Endometrial microvascular endothelial cells (primary cell): ENCODE data around the gene CHD5. TPM values are rescaled to one million over a fixed set of nuclear protein-coding genes. Genes with fewer than 3 reads are reported as not detected.

Source experiments
- in situ Hi-C: cut with HindIII; loops from 2 replicates; pipeline ENCODE4 v1.10.0; 2017; ENCODE audit warnings: low sequenced_read_pairs, low pct_unique_long_range_greater_than_20kb; ENCODE audit errors: inconsistent ontology term
- total RNA-seq: library from RNA; depleted of rRNA; stranded (reverse); fragments of >200 nt; gene quantifications from one replicate; pipeline ENCODE4 v1.2.3, GENCODE V29; 2015; ENCODE audit errors: inconsistent ontology term

CHD5 gene
- total RNA-seq, 1 donor from 2014 or later: not detected

- in situ Hi-C loops: no loop called here
Observed at GRCh38 chr1:6126028-6126427, 54.1 kb downstream of the CHD5 start.

DNA sequence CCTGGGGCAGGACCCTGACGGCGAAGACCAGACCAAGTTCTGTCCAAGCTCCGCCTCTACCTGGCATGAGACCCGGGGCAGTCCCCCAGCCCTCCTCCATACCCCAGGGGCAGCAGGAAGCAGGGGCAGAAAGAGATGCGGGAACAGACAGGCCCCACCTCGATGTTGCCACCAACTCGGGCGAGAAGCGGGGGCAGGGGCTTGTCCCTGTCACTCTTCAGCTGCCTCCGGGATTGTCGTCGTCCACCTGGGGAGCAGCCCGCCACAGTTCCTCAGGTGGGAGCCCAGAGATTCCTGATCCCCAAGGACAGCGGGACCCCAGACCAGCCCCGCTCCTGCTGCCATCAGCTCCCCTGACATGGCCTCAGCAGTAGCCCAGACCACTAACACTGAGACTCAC, 54.8 kb downstream of the CHD5 start:
- in situ Hi-C loops: no loop called here

GRCh38 chr1:6124746-6125365, 55.3 kb downstream of the CHD5 start:
- in situ Hi-C loops: no loop called here

DNA sequence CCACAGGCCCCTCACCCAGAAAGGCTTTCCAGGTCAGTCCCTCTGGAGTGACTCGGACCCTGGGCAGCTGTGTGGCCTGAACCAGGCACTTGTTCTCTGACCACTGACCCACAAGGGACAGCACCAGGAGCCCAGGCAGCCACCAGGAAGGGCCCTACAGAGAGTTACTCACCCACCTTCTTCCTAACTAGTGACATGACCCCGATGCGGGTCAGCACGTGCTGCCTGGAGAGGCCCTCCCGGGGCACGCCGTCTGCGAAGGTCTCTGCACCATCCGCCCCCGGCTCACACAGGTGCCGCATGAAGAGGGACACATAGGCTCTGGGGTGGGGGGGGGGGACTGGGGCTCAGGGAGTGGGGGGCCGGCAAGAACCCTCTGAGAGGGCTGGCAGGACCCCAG, 55.8 kb downstream of the CHD5 start:
- in situ Hi-C loops: no loop called here

DNA sequence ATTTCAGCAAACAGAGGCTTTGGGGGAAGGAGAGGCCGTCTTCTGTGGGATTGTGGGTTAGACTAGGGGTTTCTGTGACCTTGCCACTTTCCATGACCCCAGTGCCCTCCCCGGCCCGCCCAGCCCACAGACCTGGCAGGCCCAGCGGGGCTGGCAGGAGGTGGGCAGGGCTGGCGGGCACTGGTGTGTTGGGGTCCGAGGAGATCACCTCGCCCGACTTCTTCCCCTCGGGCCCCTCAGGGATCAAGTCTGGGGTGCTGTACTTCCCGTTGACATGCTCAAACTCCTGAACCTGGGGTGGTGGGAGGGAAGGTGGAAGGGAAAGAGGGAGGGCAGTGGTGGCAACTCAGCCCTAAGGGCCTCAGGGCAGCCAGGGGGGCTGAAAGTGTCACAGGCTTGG, 56.3 kb downstream of the CHD5 start:
- in situ Hi-C loops: no loop called here

GRCh38 chr1:6123083-6123482, 57.0 kb downstream of the CHD5 start:
- in situ Hi-C loops: no loop called here

DNA sequence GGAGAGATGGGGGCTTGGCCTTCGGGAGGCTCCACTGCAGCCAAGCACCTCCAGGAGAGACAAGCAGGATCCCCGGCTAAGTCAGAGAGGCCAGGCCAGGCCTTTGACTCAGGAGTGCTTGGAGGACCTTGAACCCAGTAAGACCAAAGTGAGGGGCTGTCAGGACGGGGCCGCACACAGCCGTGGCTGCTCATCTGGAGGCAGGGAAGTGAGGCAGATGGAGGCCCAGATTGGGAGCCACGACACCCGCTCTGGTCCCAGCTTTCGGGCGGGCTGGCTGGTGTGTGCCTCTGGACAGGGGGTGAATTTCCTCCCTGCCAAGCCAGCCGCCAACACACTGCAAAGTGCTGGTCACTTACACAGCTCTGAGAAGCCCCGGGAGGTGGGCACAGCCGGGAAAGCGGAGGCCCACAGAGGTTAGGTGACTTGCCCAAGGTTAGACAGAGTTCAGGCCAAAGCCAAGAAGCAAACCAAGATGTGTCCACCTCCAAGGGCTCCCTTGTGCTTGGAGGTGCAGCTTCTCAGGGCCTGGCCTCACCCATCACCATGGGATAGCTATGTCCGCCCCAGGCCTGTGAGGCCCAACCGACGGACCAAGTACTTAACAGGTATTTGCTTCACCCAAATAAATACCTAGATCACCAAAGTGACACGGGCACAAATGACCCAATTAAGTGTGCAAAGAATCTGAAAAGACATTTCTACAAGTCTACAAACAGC, 58.3 kb downstream of the CHD5 start:
- in situ Hi-C loops: no loop called here

DNA sequence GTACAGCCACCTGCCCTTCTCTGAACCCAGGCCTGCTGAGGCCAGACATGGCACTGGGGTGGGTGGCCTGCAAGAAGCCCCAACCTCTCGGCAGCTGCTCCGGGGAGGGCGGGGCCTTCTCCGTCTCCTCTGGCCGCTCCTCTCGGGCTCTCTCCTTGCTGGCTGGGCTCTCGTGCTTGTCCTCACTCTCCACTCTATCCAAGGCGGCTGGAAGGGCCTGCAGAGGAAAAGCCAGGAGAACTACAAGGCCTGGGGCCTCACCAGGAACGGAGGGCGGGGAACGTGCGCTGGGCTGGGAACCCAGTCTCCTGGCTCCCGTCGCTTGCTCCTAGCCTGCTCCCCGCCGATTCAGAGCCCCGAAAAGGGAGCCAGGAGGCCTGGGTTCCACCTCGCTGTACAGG, 59.1 kb downstream of the CHD5 start:
- in situ Hi-C loops: no loop called here

- in situ Hi-C loops: no loop called here
Observed at GRCh38 chr1:6118415-6118814, 61.7 kb downstream of the CHD5 start.

GRCh38 chr1:6117624-6118023, 62.5 kb downstream of the CHD5 start:
- in situ Hi-C loops: no loop called here

DNA sequence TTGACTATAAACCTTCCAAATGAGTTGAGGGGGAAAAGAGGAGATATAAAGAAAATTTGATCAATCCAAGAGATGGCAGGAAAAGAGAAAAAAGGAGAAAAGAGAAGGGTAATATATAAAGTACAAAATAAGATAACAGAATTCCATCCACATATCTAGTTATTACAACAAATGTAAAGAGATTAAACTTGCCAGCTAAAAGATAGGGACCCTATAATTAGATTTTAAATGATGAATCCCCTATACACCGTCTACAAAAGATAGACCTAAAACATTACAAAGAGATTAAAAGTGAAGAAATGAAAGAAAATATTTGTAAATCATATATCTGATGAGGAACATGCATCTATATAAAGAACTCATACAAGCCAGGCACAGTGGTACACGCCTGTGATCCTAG, 63.1 kb downstream of the CHD5 start:
- in situ Hi-C loops: no loop called here

GRCh38 chr1:6116137-6116536, 64.0 kb downstream of the CHD5 start:
- in situ Hi-C loops: no loop called here

DNA sequence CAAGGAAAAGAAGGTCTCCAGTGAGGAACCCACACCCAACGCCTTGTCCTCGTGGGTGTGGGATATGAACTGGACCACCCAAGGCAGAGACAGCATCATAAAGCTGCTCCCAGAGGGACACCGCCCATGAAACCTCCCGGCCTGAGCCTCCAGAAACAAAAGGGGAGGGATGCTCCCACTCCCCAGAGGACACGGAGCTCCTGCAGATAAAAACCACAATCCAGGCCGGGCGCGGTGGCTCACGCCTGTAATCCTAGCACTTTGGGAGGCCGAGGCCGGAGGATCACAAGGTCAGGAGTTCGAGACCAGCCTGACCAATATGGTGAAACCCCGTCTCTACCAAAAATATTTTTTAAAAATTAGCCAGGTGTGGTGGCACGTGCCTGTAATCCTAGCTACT, 66.4 kb downstream of the CHD5 start:
- in situ Hi-C loops: no loop called here

GRCh38 chr1:6113116-6113515, 67.0 kb downstream of the CHD5 start:
- in situ Hi-C loops: no loop called here

GRCh38 chr1:6112690-6113005, 67.5 kb downstream of the CHD5 start:
- in situ Hi-C loops: no loop called here

- in situ Hi-C loops: no loop called here
Observed at GRCh38 chr1:6111991-6112689, 68.0 kb downstream of the CHD5 start.

DNA sequence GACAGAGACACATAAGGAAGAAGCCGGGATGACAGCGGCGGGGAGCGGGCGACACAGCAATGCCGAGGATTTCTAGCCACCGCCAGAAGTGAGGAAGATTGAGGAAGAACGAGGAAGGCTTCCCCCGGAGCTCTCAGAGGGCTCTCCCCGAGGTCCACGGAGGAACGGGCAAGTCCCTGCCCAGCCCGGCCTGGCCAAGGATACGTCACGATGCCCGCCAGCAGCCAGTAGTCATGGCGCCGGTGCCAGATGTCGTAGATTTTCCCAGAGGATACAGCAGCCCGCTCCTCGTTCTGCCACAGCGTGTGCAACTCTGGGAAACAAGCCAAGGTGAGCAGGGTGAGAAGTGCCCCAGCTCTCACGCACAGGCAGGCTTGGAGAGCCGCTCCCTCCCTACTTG, 68.5 kb downstream of the CHD5 start:
- in situ Hi-C loops: no loop called here

GRCh38 chr1:6110326-6110725, 69.8 kb downstream of the CHD5 start:
- in situ Hi-C loops: no loop called here

DNA sequence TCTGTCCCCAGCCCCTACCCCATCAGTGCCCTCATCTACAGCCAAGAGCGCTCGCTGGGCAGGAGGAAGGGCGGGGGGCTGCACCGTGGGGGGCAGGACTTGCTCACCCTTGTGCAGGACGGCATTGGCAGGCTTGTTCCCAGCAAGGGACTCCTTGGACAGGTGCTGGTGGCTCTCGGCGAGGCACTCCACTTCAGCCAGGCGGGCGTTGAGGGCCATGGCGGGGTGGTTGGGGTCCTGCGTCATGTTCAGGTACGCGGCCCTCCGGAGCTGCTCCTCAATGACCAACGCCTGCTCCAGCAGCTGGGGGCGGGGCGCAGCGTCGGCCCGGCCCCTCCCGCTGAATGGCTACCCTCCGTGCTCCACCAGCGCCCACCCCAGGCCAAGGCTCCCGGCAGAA, 70.4 kb downstream of the CHD5 start:
- in situ Hi-C loops: no loop called here

DNA sequence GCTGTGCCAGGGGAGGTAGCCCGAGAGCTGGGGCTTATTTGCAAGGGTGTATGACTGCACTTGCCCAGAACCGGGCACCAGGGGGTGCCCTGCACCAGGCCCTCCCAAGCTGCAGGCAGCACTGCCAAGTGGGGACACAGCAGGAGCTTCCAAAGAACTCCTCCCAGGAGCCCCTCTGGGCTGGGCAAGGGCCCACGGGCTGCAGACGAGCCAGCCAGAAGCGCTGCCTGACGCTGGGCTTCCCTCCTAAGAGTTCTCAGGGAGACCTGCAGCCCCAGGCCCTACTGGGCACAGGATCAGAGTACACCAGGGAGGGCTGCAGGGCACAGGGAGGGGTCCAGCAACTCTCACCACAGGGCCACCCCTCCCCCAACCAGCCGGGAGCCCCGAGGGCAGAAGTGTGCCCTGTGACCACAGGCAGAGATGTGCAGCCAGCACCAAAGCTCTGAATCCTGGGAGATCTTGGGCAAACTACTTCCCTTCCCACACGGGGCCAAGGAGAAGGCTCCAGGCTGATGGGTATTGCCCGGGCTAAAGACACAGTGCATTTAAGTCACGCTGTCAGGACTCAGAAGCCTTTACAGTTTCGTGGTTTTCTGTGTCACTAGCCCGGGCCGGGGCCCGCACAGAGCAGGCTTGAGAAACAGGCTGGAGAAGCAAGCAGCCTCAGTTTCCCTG, 71.0 kb downstream of the CHD5 start:
- in situ Hi-C loops: no loop called here
